IMR-90 (cell line): ENCODE results near the gene TCP1. TPM values are rescaled to one million over a fixed set of nuclear protein-coding genes. Genes with fewer than 3 reads are reported as not detected.

Experiments
- ATAC-seq: fragments of 200-7000 bp; cut with Tn5 transposase; 2 replicates; pipeline ENCODE4 v1.9.1; 2020; ENCODE audit warnings: low read depth, mild to moderate bottlenecking, moderate library complexity
- BruUV-seq: library from RNA; stranded (reverse); fragments of 400-500 nt; replicated peaks from 2 replicates; lab custom pipeline; 2021; lab: Mats Ljungman, UMichigan
- CTCF ChIA-PET: fragments of 300-600 bp; formaldehyde crosslinking; extraction: SDS; loops from one replicate; lab custom pipeline; 2021; ENCODE audit warnings: antibody characterized with exemption; lab: Yijun Ruan, JAX
- POLR2A ChIA-PET: fragments of 300-600 bp; sonication (Branson Sonifier 250); formaldehyde crosslinking; loops from one replicate; lab custom pipeline; 2022; ENCODE audit warnings: antibody characterized with exemption; ENCODE audit not compliant: unreplicated experiment; lab: Charles Lee
- DNase-seq: peaks from one replicate; pipeline ENCODE4 v3.0.0; 2013
- H2AFZ ChIP-seq: replicated peaks from 2 replicates; pipeline ENCODE3; 2013; ENCODE audit warnings: low read length, mild to moderate bottlenecking; ENCODE audit not compliant: poor library complexity
- H2AK5ac ChIP-seq: 2 replicates; pipeline ENCODE4 v1.6.1; 2013; ENCODE audit warnings: low read depth, low read length, inconsistent platforms
- H2AK9ac ChIP-seq: replicated peaks from 2 replicates; pipeline ENCODE3; 2013; ENCODE audit warnings: mild to moderate bottlenecking, low read depth, low read length, moderate library complexity; ENCODE audit not compliant: poor library complexity
- H2BK120ac ChIP-seq: 2 replicates; pipeline ENCODE4 v1.6.1; 2013; ENCODE audit warnings: low read depth, low read length, inconsistent platforms
- H2BK15ac ChIP-seq: 3 replicates; pipeline ENCODE4 v1.6.1; 2013; ENCODE audit warnings: low read depth, low read length, inconsistent platforms
- H2BK20ac ChIP-seq: 2 replicates; pipeline ENCODE4 v1.6.1; 2013; ENCODE audit warnings: low read depth, mild to moderate bottlenecking, inconsistent platforms, low read length, moderate library complexity
- H2BK5ac ChIP-seq: 2 replicates; pipeline ENCODE4 v1.6.1; 2013; ENCODE audit warnings: mild to moderate bottlenecking, low read depth, low read length, inconsistent platforms; ENCODE audit not compliant: poor library complexity, severe bottlenecking
- H3K14ac ChIP-seq: replicated peaks from 2 replicates; pipeline ENCODE4 v1.6.1; 2013; ENCODE audit warnings: low read depth, low read length, inconsistent platforms
- H3K18ac ChIP-seq: 2 replicates; pipeline ENCODE4 v1.6.1; 2013; ENCODE audit warnings: low read depth, low read length, control low read depth
- H3K23ac ChIP-seq: 2 replicates; pipeline ENCODE4 v1.6.1; 2013; ENCODE audit warnings: low read depth, low read length, inconsistent platforms
- H3K27ac ChIP-seq: 2 replicates; pipeline ENCODE4 v1.5.1; 2013; ENCODE audit warnings: mild to moderate bottlenecking, control low read depth, low read length; ENCODE audit not compliant: insufficient read depth
- H3K27me3 ChIP-seq: 2 replicates; pipeline ENCODE4 v1.6.1; 2013; ENCODE audit warnings: low read length; ENCODE audit not compliant: control insufficient read depth, insufficient read depth
- H3K36me3 ChIP-seq: 2 replicates; pipeline ENCODE4 v1.6.1; 2013; ENCODE audit warnings: low read length, mixed read lengths; ENCODE audit not compliant: control insufficient read depth, insufficient read depth
- H3K4ac ChIP-seq: 2 replicates; pipeline ENCODE4 v1.6.1; 2013; ENCODE audit warnings: low read depth, low read length, inconsistent platforms
- H3K4me1 ChIP-seq: 2 replicates; pipeline ENCODE4 v1.6.1; 2013; ENCODE audit warnings: low read length, mixed read lengths; ENCODE audit not compliant: control insufficient read depth, insufficient read depth
- H3K4me2 ChIP-seq: 2 replicates; pipeline ENCODE4 v1.6.1; 2013; ENCODE audit warnings: low read depth, mild to moderate bottlenecking, control low read depth, low read length, moderate library complexity
- H3K4me3 ChIP-seq: 2 replicates; pipeline ENCODE4 v1.5.1; 2013; ENCODE audit warnings: low read depth, mild to moderate bottlenecking, control low read depth, low read length, moderate library complexity; ENCODE audit not compliant: insufficient read depth
- H3K56ac ChIP-seq: 2 replicates; pipeline ENCODE4 v1.6.1; 2013; ENCODE audit warnings: low read length, inconsistent platforms; ENCODE audit not compliant: insufficient read depth; ENCODE audit errors: extremely low read depth
- H3K79me1 ChIP-seq, 2 experiments: 2 replicates each; pipeline ENCODE4 v1.6.1; 2013; ENCODE audit warnings: low read length in 2 of 2, inconsistent platforms in 1 of 2, low read depth in 1 of 2
- H3K9ac ChIP-seq: 2 replicates; pipeline ENCODE4 v1.6.1; 2013; ENCODE audit warnings: low read depth, low read length, control low read depth
- H3K9me1 ChIP-seq: 2 replicates; pipeline ENCODE4 v1.6.1; 2013; ENCODE audit warnings: low read length, inconsistent platforms; ENCODE audit not compliant: insufficient read depth
- H3K9me3 ChIP-seq: 2 replicates; pipeline ENCODE4 v1.6.1; 2013; ENCODE audit warnings: low read length; ENCODE audit not compliant: control insufficient read depth, insufficient read depth
- H4K20me1 ChIP-seq: 2 replicates; pipeline ENCODE4 v1.6.1; 2013; ENCODE audit warnings: low read length, inconsistent platforms; ENCODE audit not compliant: insufficient read depth
- H4K5ac ChIP-seq: 2 replicates; pipeline ENCODE4 v1.6.1; 2013; ENCODE audit warnings: mild to moderate bottlenecking, low read depth, low read length, control low read depth
- H4K8ac ChIP-seq, 2 experiments: 2 replicates each; pipeline ENCODE4 v1.6.1; 2013; ENCODE audit warnings: low read depth in 2 of 2, low read length in 2 of 2, control low read depth in 1 of 2, inconsistent platforms in 1 of 2
- H4K91ac ChIP-seq: 2 replicates; pipeline ENCODE4 v1.6.1; 2013; ENCODE audit warnings: low read depth, low read length, inconsistent platforms; ENCODE audit not compliant: insufficient read depth
- CTCF ChIP-seq: conservative IDR thresholded peaks from 2 replicates; pipeline ENCODE4 v1.5.1; 2012; ENCODE audit warnings: mild to moderate bottlenecking, low read depth, low read length, improper control_type of control experiment
- ELK1 ChIP-seq: fragments of 150-350 bp; IDR thresholded peaks from 2 replicates; pipeline ENCODE4 v1.6.1; 2016; ENCODE audit warnings: low read depth, mild to moderate bottlenecking, low read length, moderate library complexity, borderline replicate concordance
- FOS ChIP-seq: fragments of 150-350 bp; IDR thresholded peaks from 2 replicates; pipeline ENCODE4 v1.6.1; 2016; ENCODE audit warnings: low read depth, low read length
- MAFK ChIP-seq: IDR thresholded peaks from 2 replicates; pipeline ENCODE4 v1.6.1; 2012; ENCODE audit warnings: low read depth, low read length, improper control_type of control experiment
- MAZ ChIP-seq: IDR thresholded peaks from 2 replicates; pipeline ENCODE4 v1.6.1; 2012; ENCODE audit warnings: low read depth, mild to moderate bottlenecking, low read length, improper control_type of control experiment, moderate library complexity, borderline replicate concordance
- MXI1 ChIP-seq: IDR thresholded peaks from 2 replicates; pipeline ENCODE4 v1.6.1; 2012; ENCODE audit warnings: low read depth, mild to moderate bottlenecking, low read length, moderate library complexity, borderline replicate concordance
- NFE2L2 ChIP-seq: fragments of 150-350 bp; IDR thresholded peaks from 2 replicates; pipeline ENCODE4 v1.6.1; 2016; ENCODE audit warnings: low read depth, mild to moderate bottlenecking, low read length
- POLR2A ChIP-seq: IDR thresholded peaks from 2 replicates; pipeline ENCODE4 v1.6.1; 2012; ENCODE audit warnings: mild to moderate bottlenecking, low read depth, low read length
- RFX5 ChIP-seq: IDR thresholded peaks from 2 replicates; pipeline ENCODE4 v1.8.0; 2012; ENCODE audit warnings: low read depth, mild to moderate bottlenecking, low read length, moderate library complexity
- SMC3 ChIP-seq: fragments of 150-350 bp; IDR thresholded peaks from 2 replicates; pipeline ENCODE4 v1.6.1; 2016; ENCODE audit warnings: low read depth, mild to moderate bottlenecking, antibody characterized with exemption, low read length, moderate library complexity
- USF2 ChIP-seq: fragments of 150-350 bp; IDR thresholded peaks from 2 replicates; pipeline ENCODE4 v1.6.1; 2017; ENCODE audit warnings: mild to moderate bottlenecking, antibody characterized with exemption, low read length, low read depth
- WGBS, 2 experiments: methylation state at CpG; one replicate each; pipeline versions ENCODE4 v1.1.5 to v1.1.7; 2013; ENCODE audit warnings: missing lambda C conversion rate in 2 of 2; ENCODE audit not compliant: insufficient read length in 1 of 2; ENCODE audit errors: extremely low coverage in 2 of 2; 5-methylcytosine and 5-hydroxymethylcytosine counted together
- dilution Hi-C: fragments of 300-500 bp; cut with HindIII; formaldehyde crosslinking; loops from one replicate; pipeline ENCODE4 v1.14.3; 2018; ENCODE audit warnings: low sequenced_read_pairs; ENCODE audit not compliant: unreplicated experiment
- in situ Hi-C: fragments of 300-500 bp; cut with MboI; formaldehyde crosslinking; loops from 3 replicates; pipeline ENCODE4 v1.14.3; 2019; ENCODE audit warnings: low sequenced_read_pairs, inconsistent platforms, mixed read lengths
- intact Hi-C: fragments of 100-400 bp; cut with micrococcal nuclease; formaldehyde crosslinking; loops from 2 replicates; pipeline ENCODE4 v1.10.0; 2022
- polyA plus RNA-seq, 3 experiments: library from polyadenylated mRNA; depleted of rRNA; stranded (reverse); fragments of >200 nt; gene quantifications; 2 replicates each; pipeline ENCODE4 v1.2.3, GENCODE V29; 2012; ENCODE audit warnings: low replicate concordance in 1 of 3
- total RNA-seq: library from RNA; depleted of rRNA; stranded (reverse); fragments of >200 nt; gene quantifications from 2 replicates; pipeline ENCODE4 v1.2.3, GENCODE V29; 2012

Gene TCP1
- total and polyA plus RNA-seq, 2 of the 4 experiments (the other 2 are of a cell fraction), result 119 to 576 TPM

- Histone ChIP-seq H3K14ac (no peak overlapping the region), H2BK5ac (no peak overlapping the region), H3K36me3 (peaks cover 27% of the 10 kb centered on the region), H3K23ac (no peak overlapping the region), H2BK120ac (no peak overlapping the region), H2AK9ac (no peak overlapping the region), H2BK15ac (no peak overlapping the region), H3K9me1 (0 out of 2 replicates have a peak, but pooled peaks cover 7% of the 10 kb centered on the region), H3K9me3 (no peaks in the 10 kb centered on the region), H2BK20ac (no peak overlapping the region), H3K4me2 (no peak overlapping the region), H3K27me3 (no peaks in the 10 kb centered on the region), H4K20me1 (peaks cover 58% of the 10 kb centered on the region), H3K4me1 (no peaks in the 10 kb centered on the region), H2AK5ac (no peak overlapping the region), H3K4me3 (no peak overlapping the region), H3K79me1 (peaks cover 6 to 27% of the 10 kb centered on the region in 2 experiments), H4K91ac (no peak overlapping the region), H2AFZ (no peak overlapping the region), H3K27ac (no peak overlapping the region), H3K56ac (no peak overlapping the region), H3K9ac (no peak overlapping the region), H3K4ac (no peak overlapping the region), H3K18ac (no peak overlapping the region), H4K8ac (no peak overlapping the region), H4K5ac (no peak overlapping the region)
- dilution Hi-C loops (no loop called here), intact Hi-C loops (no loop called here), in situ Hi-C loops (no loop called here)
- DNase-seq (no peak), ATAC-seq (no peak)
- 100% methylated on average over 2 of the region's 7 CpGs; no CpG with 5 or more reads in 1 of the 2 experiments for WGBS, 2 experiments
- TF ChIP-seq MAFK (no peak), SMC3 (no peak), POLR2A (no peak), FOS (no peak), MXI1 (no peak), ELK1 (no peak), MAZ (no peak), USF2 (no peak), CTCF (no peak), NFE2L2 (no peak), RFX5 (no peak)
- no TSS peak for BruUV-seq
- POLR2A ChIA-PET, result interaction anchor here (0.6 kb wide), 1 partner anchor 53 kb away, joined by 3 read pairs; the partner anchor contains the start of gene MRPL18
- CTCF ChIA-PET, result no interaction called here
Observed at GRCh38 chr6:159736908-159737307, 52.5 kb downstream of the TCP1 start.
